Heart right ventricle (tissue), 16 donors: ENCODE results near the gene CBLN1. TPM values are rescaled to one million over a fixed set of nuclear protein-coding genes. Genes with fewer than 3 reads are reported as not detected.

ENCODE experiments used
- ATAC-seq, 8 donors: fragments of 200-7000 bp; cut with Tn5 transposase; one replicate each; pipeline ENCODE4 v1.9.1; 2020; ENCODE audit warnings: mild to moderate bottlenecking in 8 of 8, moderate library complexity in 8 of 8, moderate number of reproducible peaks in 1 of 8
- DNase-seq, 2 donors: peaks; one replicate each; pipeline ENCODE4 v3.0.0-alpha.2; 2020
- H3K27ac ChIP-seq, 10 donors: fragments of 200-600 bp; sonication (generic) in 2 of 10; one replicate each; pipeline versions ENCODE4 v1.5.0 to v1.8.0; 2020 to 2022; ENCODE audit warnings: mild to moderate bottlenecking in 3 of 10
- H3K27me3 ChIP-seq, 7 donors: fragments of 200-600 bp; one replicate each; pipeline ENCODE4 v1.8.0; 2021 to 2022; ENCODE audit warnings: mild to moderate bottlenecking in 2 of 7
- H3K36me3 ChIP-seq, 9 donors: fragments of 200-600 bp; sonication (generic) in 1 of 9; one replicate each; pipeline versions ENCODE4 v1.5.0 to v1.8.0; 2020 to 2022; ENCODE audit warnings: mild to moderate bottlenecking in 2 of 9
- H3K4me1 ChIP-seq, 9 donors: fragments of 200-600 bp; sonication (generic) in 1 of 9; one replicate each; pipeline versions ENCODE4 v1.5.0 to v1.8.0; 2020 to 2022; ENCODE audit warnings: mild to moderate bottlenecking in 4 of 9
- H3K4me3 ChIP-seq, 10 donors: fragments of 200-600 bp; sonication (generic) in 2 of 10; one replicate each; pipeline versions ENCODE4 v1.5.0 to v1.8.0; 2020 to 2022; ENCODE audit warnings: mild to moderate bottlenecking in 7 of 10, moderate library complexity in 2 of 10
- H3K9me3 ChIP-seq, 11 donors: fragments of 200-600 bp in 10 of 11; sonication (generic) in 2 of 11; one replicate each; pipeline versions ENCODE4 v1.5.0 to v1.8.0; 2013 to 2022; ENCODE audit warnings: mild to moderate bottlenecking in 2 of 11, control low read depth in 1 of 11, moderate library complexity in 1 of 11
- WGBS, 2 donors: extraction: QIAGEN DNeasy Blood & Tissue Kit; methylation state at CpG; one replicate each; pipeline ENCODE4 v1.1.7; 2013; ENCODE audit warnings: inconsistent platforms in 1 of 2; 5-methylcytosine and 5-hydroxymethylcytosine counted together
- intact Hi-C, 10 donors: fragments of 100-400 bp; cut with DNase I; formaldehyde crosslinking; loops; one replicate each; pipeline versions ENCODE4 v1.11.1 to v1.14.2; 2022
- long read RNA-seq, 3 donors: library from polyadenylated mRNA; unstranded; transcript quantifications; one replicate each; pipeline ENCODE4 v2.0.0, GENCODE V29; 2020 to 2021
- polyA plus RNA-seq, 2 donors: library from polyadenylated mRNA; stranded (reverse); fragments of 200-250 nt; gene quantifications; one replicate each; pipeline ENCODE4 v1.2.3, GENCODE V29; 2013
- total RNA-seq, 10 donors: library from RNA; stranded (reverse); fragmentation: NEBNext Ultra II Directional in 3 of 10; extraction: Animal tissue kit (Norgen Biotek cat#: 25700) in 3 of 10; gene quantifications; one replicate each; pipeline versions ENCODE4 v1.2.1 to v1.2.4, GENCODE V29; 2021 to 2023
- TF ChIP-seq, protein P1 (sequence below), 9 donors: fragments of 200-600 bp; sonication (generic) in 2 of 9; IDR thresholded peaks; one replicate each; pipeline versions ENCODE4 v1.5.0 to v1.8.0; 2021 to 2022; ENCODE audit warnings: antibody characterized with exemption in 9 of 9, mild to moderate bottlenecking in 5 of 9, moderate library complexity in 1 of 9
- donor health status: Arrhythmogenic right ventricular cardiomyopathy.
- donor health status: ischemic (EF 13 %, LVEDD 7.1; RV severe dilation, severe dysfunction).
- donor health status: healthy with polysubstance abuse.
- donor health status: DM: no; HTN: yes; CAD: no.
- donor health status: DM: no; HTN: no; CAD: no.
- donor health status: ischemic (EF 25% LVEDD 6.9; RV normal size, moderate dysfunction).
- donor health status: ischemic (EF 25% LVEDD 5.7; RV mildly dilated, moderate dysfunction).
- donor health status: healthy.
- donor health status: DM: yes; HTN: yes; CAD: no.
- donor health status: Ischemic cardiomyopathy.
- donor health status: ischemic (EF 35%, LVEDD 5.7; RV mildly dilated, moderate dysfunction).
- donor health status: nonischemic (EF 11% LVEDD 7.7; RV severe dilation, severe dysfunction).
- donor health status: DM: yes; HTN: yes; CAD: no.
- donor health status: PGD.
- donor health status: ischemic (EF 29% LVEDD 5.4; RV normal size, mild dysfunction).
- donor health status: nonischemic (EF 23%, LVEDD 6.1; RV moderate dilation, normal function).

The CBLN1 gene
- 1 to 10 TPM in 7 of 10 donors, under 1 TPM in 3; 0.19 to 3.0 (median 1.3) TPM for total RNA-seq
- polyA plus RNA-seq: 1 to 10 TPM in 1 of 2 donors, under 1 TPM in 1; 0.59 to 2.3 TPM
- long read RNA-seq, donor 1, partial matches to known transcripts: 0 of 1 reads
- long read RNA-seq, donor 1, other reads (novel, unspliced or antisense): 1 of 1 reads
- long read RNA-seq, donor 2, partial matches to known transcripts: 0 of 2 reads
- long read RNA-seq, donor 2, other reads (novel, unspliced or antisense): 0 of 2 reads
- long read RNA-seq, donor 3, partial matches to known transcripts: 0 of 1 reads
- long read RNA-seq, donor 3, other reads (novel, unspliced or antisense): 0 of 1 reads

DNA sequence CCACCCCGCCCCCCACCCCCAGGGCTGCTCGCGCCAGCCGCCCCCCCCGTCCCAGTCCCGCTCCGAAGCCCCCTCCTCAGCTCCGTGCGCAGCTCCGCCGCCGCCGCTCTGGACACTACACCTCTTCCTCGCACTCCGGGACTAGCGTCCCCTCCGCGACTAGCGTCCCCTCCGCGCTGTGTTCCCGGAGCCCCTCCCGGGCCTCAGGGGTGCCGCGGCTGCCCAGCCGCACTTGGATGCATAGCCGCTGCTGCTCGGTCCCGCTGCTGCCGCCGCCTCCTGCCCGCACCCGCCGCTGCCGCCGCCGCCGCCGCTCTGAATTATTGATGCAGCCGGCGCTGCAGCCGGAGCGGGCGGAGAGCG, at the start of gene CBLN1:
Gene CBLN1 (minus strand): TSS at position 359 of the 363 bp plus-strand sequence. CDS start 373 bp downstream, outside the sequence.
- no peak for ATAC-seq
- H3K9me3 ChIP-seq: no peaks in the 10 kb centered on the region
- H3K27me3 ChIP-seq: peaks cover 42 to 94% (median 92%) of the 10 kb centered on the region in 7 donors

DNA sequence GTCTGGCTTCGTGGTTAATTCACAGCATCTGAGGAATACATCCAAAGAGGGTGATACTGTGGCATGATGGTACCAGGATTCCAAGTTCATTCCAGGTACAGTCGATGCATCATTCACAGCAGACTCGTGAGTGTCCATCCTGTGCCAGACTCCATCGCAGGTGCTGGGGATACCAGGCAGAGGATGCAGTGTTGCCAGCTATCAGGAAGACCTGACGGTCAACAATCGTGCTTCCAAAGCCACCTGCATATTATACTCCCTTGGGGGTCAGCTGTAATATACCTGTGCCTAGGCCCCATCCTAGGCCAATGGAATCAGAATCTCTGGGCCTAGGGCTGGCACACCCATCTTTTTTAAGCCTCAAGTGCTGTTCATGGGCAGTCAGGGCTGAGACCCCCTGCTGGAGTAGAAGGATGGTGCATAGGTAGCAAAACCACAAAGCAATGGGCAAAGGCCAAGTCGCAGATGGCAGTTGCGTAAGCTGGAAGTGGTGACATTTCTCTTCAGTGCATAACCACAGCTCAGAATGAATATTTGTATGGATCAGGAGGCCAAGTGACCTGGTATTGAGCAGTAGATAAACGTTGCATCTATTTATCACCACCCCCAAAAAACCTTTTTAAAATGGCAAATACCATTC, 49.0 kb upstream of the CBLN1 start:
- TF ChIP-seq, protein P1, sequence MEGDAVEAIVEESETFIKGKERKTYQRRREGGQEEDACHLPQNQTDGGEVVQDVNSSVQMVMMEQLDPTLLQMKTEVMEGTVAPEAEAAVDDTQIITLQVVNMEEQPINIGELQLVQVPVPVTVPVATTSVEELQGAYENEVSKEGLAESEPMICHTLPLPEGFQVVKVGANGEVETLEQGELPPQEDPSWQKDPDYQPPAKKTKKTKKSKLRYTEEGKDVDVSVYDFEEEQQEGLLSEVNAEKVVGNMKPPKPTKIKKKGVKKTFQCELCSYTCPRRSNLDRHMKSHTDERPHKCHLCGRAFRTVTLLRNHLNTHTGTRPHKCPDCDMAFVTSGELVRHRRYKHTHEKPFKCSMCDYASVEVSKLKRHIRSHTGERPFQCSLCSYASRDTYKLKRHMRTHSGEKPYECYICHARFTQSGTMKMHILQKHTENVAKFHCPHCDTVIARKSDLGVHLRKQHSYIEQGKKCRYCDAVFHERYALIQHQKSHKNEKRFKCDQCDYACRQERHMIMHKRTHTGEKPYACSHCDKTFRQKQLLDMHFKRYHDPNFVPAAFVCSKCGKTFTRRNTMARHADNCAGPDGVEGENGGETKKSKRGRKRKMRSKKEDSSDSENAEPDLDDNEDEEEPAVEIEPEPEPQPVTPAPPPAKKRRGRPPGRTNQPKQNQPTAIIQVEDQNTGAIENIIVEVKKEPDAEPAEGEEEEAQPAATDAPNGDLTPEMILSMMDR (IDR thresholded peaks at IDR 0.05): no peak
- H3K4me1 ChIP-seq: no peaks in the 10 kb centered on the region
- ATAC-seq (no peak), DNase-seq (no peak)
- peaks cover 0 to 6% (median 0%) of the 10 kb centered on the region in 7 donors for H3K27me3 ChIP-seq
- no peaks in the 10 kb centered on the region for H3K9me3 ChIP-seq
- no peaks in the 10 kb centered on the region for H3K36me3 ChIP-seq
- H3K4me3 ChIP-seq: no peak overlapping the region
- intact Hi-C loops: no loop called here
- no peak overlapping the region for H3K27ac ChIP-seq
- WGBS, 2 donors: 72% methylated on average over 9 of the region's 9 CpGs

More for the DNA sequence above, at the start of gene CBLN1:
- intact Hi-C loops: loop anchor here in 1 of 10 donors (5.0 kb wide), 1 partner anchor 284 kb away; no protein-coding TSS in a partner anchor
- no peaks in the 10 kb centered on the region for H3K36me3 ChIP-seq
- DNase-seq: no peak
- peak within 1 kb of the TSS in 1 of 10 donors; percentile 45 for H3K27ac ChIP-seq
- peaks cover 5 to 61% (median 36%) of the 10 kb centered on the region in 9 donors for H3K4me1 ChIP-seq
- 1% methylated on average over 29 to 45 of the region's 45 CpGs for WGBS, 2 donors
- TF ChIP-seq, protein P1 (IDR thresholded peaks at IDR 0.05): no peak
- H3K4me3 ChIP-seq: peak within 1 kb of the TSS; percentile 11 to 56 (median 51)

DNA sequence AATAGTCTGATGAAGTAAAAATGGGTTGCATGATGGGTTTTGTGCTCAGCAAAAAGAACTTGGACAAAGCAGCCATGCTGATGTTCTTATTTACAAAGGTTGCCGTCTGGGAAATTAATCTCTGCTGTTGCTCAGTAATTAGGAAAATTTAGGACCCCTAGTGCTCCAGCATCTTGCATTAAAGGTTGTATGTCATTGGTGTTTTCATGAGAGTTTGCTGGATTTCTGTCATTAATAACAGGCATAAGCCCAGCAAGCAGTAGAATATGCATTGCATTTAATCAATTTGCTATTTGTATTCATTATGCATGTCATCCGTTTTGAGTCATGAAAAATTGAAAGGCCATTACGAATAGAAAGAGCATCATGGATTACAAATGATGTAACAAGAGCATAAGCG, 46.7 kb upstream of the CBLN1 start:
- TF ChIP-seq, protein P1 (IDR thresholded peaks at IDR 0.05): no peak
- Histone ChIP-seq H3K4me3 (no peak overlapping the region), H3K36me3 (no peaks in the 10 kb centered on the region), H3K27ac (no peak overlapping the region), H3K27me3 (peaks cover 0 to 11% (median 6%) of the 10 kb centered on the region in 7 donors), H3K4me1 (no peaks in the 10 kb centered on the region), H3K9me3 (no peaks in the 10 kb centered on the region)
- WGBS, 2 donors: 75 to 80% methylated on average over 4 of the region's 4 CpGs
- no peak for DNase-seq
- no peak for ATAC-seq
- intact Hi-C loops: no loop called here

DNA sequence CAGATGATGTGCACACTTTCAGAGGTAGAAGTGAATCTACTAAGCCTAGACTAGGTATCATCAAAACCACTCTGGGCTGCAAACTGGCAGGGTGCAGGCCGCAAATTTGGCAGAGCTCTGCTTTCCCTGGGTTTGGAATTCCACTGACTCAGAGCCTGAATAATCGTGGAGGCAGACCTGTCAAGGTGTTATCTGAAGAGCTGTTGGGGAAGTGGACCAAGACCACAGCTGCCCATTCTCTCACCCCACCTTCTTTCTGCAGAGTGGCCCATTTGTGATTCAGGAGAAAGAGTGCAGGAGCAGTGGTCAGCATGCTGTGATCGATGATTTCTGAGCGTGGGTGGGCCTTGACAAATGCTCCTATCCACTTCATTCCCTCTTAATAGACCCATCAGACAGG, 45.8 kb upstream of the CBLN1 start:
- Histone ChIP-seq H3K4me1 (no peaks in the 10 kb centered on the region), H3K4me3 (no peak overlapping the region), H3K36me3 (no peaks in the 10 kb centered on the region), H3K9me3 (no peaks in the 10 kb centered on the region), H3K27ac (no peak overlapping the region), H3K27me3 (peaks cover 0 to 11% (median 6%) of the 10 kb centered on the region in 7 donors)
- DNase-seq (no peak), ATAC-seq (no peak)
- 63% methylated on average over 4 of the region's 4 CpGs for WGBS, 2 donors
- TF ChIP-seq, protein P1 (IDR thresholded peaks at IDR 0.05): no peak
- intact Hi-C loops: no loop called here
